GM15510 (cell line): ENCODE data around the gene PHF12.
A peak's percentile ranks its signal among the peaks of the same experiment; 100 is the strongest.

Experiments
- POLR2A ChIP-seq: IDR thresholded peaks from 3 replicates; pipeline ENCODE4 v1.6.1; 2011; ENCODE audit warnings: borderline replicate concordance; ENCODE audit not compliant: insufficient read length; ENCODE audit errors: extremely low read depth

The PHF12 gene

GRCh38 chr17:28951428-28951990 is at the start of gene PHF12:
Gene PHF12, minus strand, starts transcription at chr17:28951518. Its CDS starts 558 bp downstream, at chr17:28950960.
- peak; percentile 70 for TF ChIP-seq POLR2A

GRCh38 chr17:29000973-29001372 is 49.7 kb upstream of the PHF12 start:
- no peak for TF ChIP-seq POLR2A

- TF ChIP-seq POLR2A: no peak
Observed at GRCh38 chr17:28999206-28999605, 47.9 kb upstream of the PHF12 start.

GRCh38 chr17:28997806-28998205 is 46.5 kb upstream of the PHF12 start:
- TF ChIP-seq POLR2A: no peak

- TF ChIP-seq POLR2A: no peak
Observed at GRCh38 chr17:28996554-28997096, 45.3 kb upstream of the PHF12 start.

- no peak for TF ChIP-seq POLR2A
Observed at GRCh38 chr17:28993645-28994426, 42.5 kb upstream of the PHF12 start.

- no peak for TF ChIP-seq POLR2A
Observed at GRCh38 chr17:28992625-28993600, 41.6 kb upstream of the PHF12 start.

- no peak for TF ChIP-seq POLR2A
Observed at GRCh38 chr17:28992185-28992584, 40.9 kb upstream of the PHF12 start.

- TF ChIP-seq POLR2A: no peak
Observed at GRCh38 chr17:28991779-28992178, 40.5 kb upstream of the PHF12 start.

GRCh38 chr17:28989028-28989427 is 37.7 kb upstream of the PHF12 start:
- no peak for TF ChIP-seq POLR2A

- no peak for TF ChIP-seq POLR2A
Observed at GRCh38 chr17:28988475-28988874, 37.2 kb upstream of the PHF12 start.

GRCh38 chr17:28986714-28987655 is 35.7 kb upstream of the PHF12 start:
- TF ChIP-seq POLR2A: no peak

- no peak for TF ChIP-seq POLR2A
Observed at GRCh38 chr17:28985950-28986713, 34.8 kb upstream of the PHF12 start.
